Pancreas (tissue), 10 donors: ENCODE measurements around the gene OSBPL6. TPM values are rescaled to one million over a fixed set of nuclear protein-coding genes. Genes with fewer than 3 reads are reported as not detected.

Source experiments
- ATAC-seq, 4 donors: fragments of 200-7000 bp; cut with Tn5 transposase; one replicate each; pipeline versions ENCODE4 v1.8.0 to v1.9.1; 2020; ENCODE audit warnings: mild to moderate bottlenecking in 4 of 4, moderate library complexity in 4 of 4
- DNase-seq, 6 donors: peaks; one replicate each; pipeline ENCODE4 v3.0.0-alpha.2; 2020
- FAIRE-seq: peaks from 2 replicates; lab custom pipeline; 2012; peaks lifted over from hg19 to GRCh38; lab: Jason Lieb, UNC
- H3K27ac ChIP-seq, 4 donors: fragments of 200-600 bp; sonication (generic); 1 replicate in 3 of 4; 2 replicates in 1 of 4; pipeline versions ENCODE4 v1.5.0 to v1.8.0; 2020
- H3K27me3 ChIP-seq, 4 donors: fragments of 200-600 bp; one replicate each; pipeline ENCODE4 v1.8.0; 2021
- H3K36me3 ChIP-seq, 3 donors: fragments of 200-600 bp; sonication (generic) in 1 of 3; one replicate each; pipeline versions ENCODE4 v1.5.0 to v1.8.0; 2020 to 2021
- H3K4me1 ChIP-seq, 3 donors: fragments of 200-600 bp; one replicate each; pipeline ENCODE4 v1.8.0; 2021
- H3K4me3 ChIP-seq, 4 donors: fragments of 200-600 bp; sonication (generic) in 2 of 4; one replicate each; pipeline versions ENCODE4 v1.5.0 to v1.8.0; 2020 to 2021
- H3K9me3 ChIP-seq, 4 donors: fragments of 200-600 bp; one replicate each; pipeline ENCODE4 v1.8.0; 2021
- CTCF ChIP-seq, 4 donors: fragments of 200-600 bp; sonication (generic) in 3 of 4; IDR thresholded peaks; one replicate each; pipeline versions ENCODE4 v1.5.0 to v1.8.0; 2021; ENCODE audit warnings: antibody characterized with exemption in 4 of 4
- WGBS, 2 donors: extraction: QIAGEN DNeasy Blood & Tissue Kit; methylation state at CpG; one replicate each; pipeline ENCODE4 v1.1.7; 2013; 5-methylcytosine and 5-hydroxymethylcytosine counted together
- intact Hi-C, 3 donors: fragments of 100-400 bp; cut with DNase I; formaldehyde crosslinking; loops; one replicate each; pipeline versions ENCODE4 v1.11.1 to v1.14.2; 2022
- polyA plus RNA-seq, 2 donors: library from polyadenylated mRNA; stranded (reverse); fragments of 200-250 nt; gene quantifications; one replicate each; pipeline ENCODE4 v1.2.3, GENCODE V29; 2013
- total RNA-seq, 6 donors: library from RNA; stranded (reverse); fragmentation: NEBNext Ultra II Directional in 4 of 6; extraction: Animal tissue kit (Norgen Biotek cat#: 25700) in 4 of 6; gene quantifications; one replicate each; pipeline versions ENCODE4 v1.2.1 to v1.2.4, GENCODE V29; 2021 to 2023
- donor health status: healthy with polysubstance abuse.
- donor health status: DM: no; HTN: no; CAD: no; lungs with moderate emphysema.
- donor health status: DM: no; HTN: no; CAD: no.
- donor health status: control.
- donor health status: control.
- donor health status: Bipolar disorder and iron deficiency.
- donor health status: DM: yes; HTN: yes; CAD: no.
- donor health status: DM: no; HTN: no; CAD: no.
- donor health status: DM: no; HTN: no; CAD: no.
- donor health status: DM: yes; HTN: yes; CAD: no.

OSBPL6 gene
- total and polyA plus RNA-seq, 8 donors = 0.30 to 1.4 (median 0.79) TPM

GRCh38 chr2:178282075-178282815, 87.9 kb downstream of the OSBPL6 start:
- 64 to 71% methylated on average over 8 of the region's 8 CpGs for WGBS, 2 donors
- intact Hi-C loops = no loop called here
- Histone ChIP-seq H3K27ac (no peak overlapping the region), H3K36me3 (no peaks in the 10 kb centered on the region), H3K9me3 (no peaks in the 10 kb centered on the region), H3K27me3 (no peaks in the 10 kb centered on the region), H3K4me3 (no peak overlapping the region), H3K4me1 (peaks cover 0 to 14% (median 6%) of the 10 kb centered on the region in 3 donors)
- no peak for TF ChIP-seq CTCF (IDR thresholded peaks at IDR 0.05)
- FAIRE-seq = no peak
- peak in 1 of 4 donors; percentile 47 for ATAC-seq
- no peak for DNase-seq

GRCh38 chr2:178283341-178283918, 89.1 kb downstream of the OSBPL6 start:
- FAIRE-seq = no peak
- TF ChIP-seq CTCF (IDR thresholded peaks at IDR 0.05) = no peak
- intact Hi-C loops = no loop called here
- 68 to 73% methylated on average over 3 of the region's 3 CpGs for WGBS, 2 donors
- Histone ChIP-seq H3K27ac (no peak overlapping the region), H3K36me3 (no peaks in the 10 kb centered on the region), H3K9me3 (no peaks in the 10 kb centered on the region), H3K4me3 (no peak overlapping the region), H3K4me1 (peaks cover 0 to 7% (median 0%) of the 10 kb centered on the region in 3 donors), H3K27me3 (no peaks in the 10 kb centered on the region)
- ATAC-seq = no peak
- no peak for DNase-seq

GRCh38 chr2:178284613-178285286, 90.4 kb downstream of the OSBPL6 start:
- Histone ChIP-seq H3K27ac (no peak overlapping the region), H3K36me3 (no peaks in the 10 kb centered on the region), H3K4me3 (no peak overlapping the region), H3K9me3 (no peaks in the 10 kb centered on the region), H3K4me1 (no peaks in the 10 kb centered on the region), H3K27me3 (no peaks in the 10 kb centered on the region)
- FAIRE-seq = no peak
- 84 to 90% methylated on average over 4 of the region's 4 CpGs for WGBS, 2 donors
- no peak for TF ChIP-seq CTCF (IDR thresholded peaks at IDR 0.05)
- no peak for DNase-seq
- ATAC-seq = no peak
- intact Hi-C loops = no loop called here

- no peak for FAIRE-seq
- WGBS, 2 donors = 88 to 91% methylated on average over 1 of the region's 1 CpG
These were observed 90.9 kb downstream of the OSBPL6 start for GRCh38 chr2:178285287-178285615.

More at GRCh38 chr2:178285287-178285615, 90.9 kb downstream of the OSBPL6 start:
- no peaks in the 10 kb centered on the region for H3K36me3 ChIP-seq
- no peak for TF ChIP-seq CTCF (IDR thresholded peaks at IDR 0.05)
- no peaks in the 10 kb centered on the region for H3K27me3 ChIP-seq
- no peaks in the 10 kb centered on the region for H3K4me1 ChIP-seq
- intact Hi-C loops = no loop called here
- DNase-seq = no peak
- H3K9me3 ChIP-seq = no peaks in the 10 kb centered on the region
- no peak for ATAC-seq
- no peak overlapping the region for H3K4me3 ChIP-seq
- H3K27ac ChIP-seq = no peak overlapping the region
